Kidney tubule cell (primary cell): ENCODE results near the gene TM4SF4.
"Not testable (repeated sequence)": the region's sequence is repeated elsewhere in the genome, so short reads cannot be mapped to it uniquely, and the experiment has no call there.

ENCODE experiments used
- DNase-seq: peaks from one replicate; pipeline ENCODE4 v3.0.0-alpha.2; 2018; ENCODE audit warnings: low spot score

The TM4SF4 gene, protein sequence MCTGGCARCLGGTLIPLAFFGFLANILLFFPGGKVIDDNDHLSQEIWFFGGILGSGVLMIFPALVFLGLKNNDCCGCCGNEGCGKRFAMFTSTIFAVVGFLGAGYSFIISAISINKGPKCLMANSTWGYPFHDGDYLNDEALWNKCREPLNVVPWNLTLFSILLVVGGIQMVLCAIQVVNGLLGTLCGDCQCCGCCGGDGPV

GRCh38 chr3:149474250-149474817, at the start of gene TM4SF4:
Gene TM4SF4 (plus strand): TSS chr3:149474697. CDS start chr3:149474878, 181 bp downstream.
- DNase-seq, result peak; percentile 73

DNA sequence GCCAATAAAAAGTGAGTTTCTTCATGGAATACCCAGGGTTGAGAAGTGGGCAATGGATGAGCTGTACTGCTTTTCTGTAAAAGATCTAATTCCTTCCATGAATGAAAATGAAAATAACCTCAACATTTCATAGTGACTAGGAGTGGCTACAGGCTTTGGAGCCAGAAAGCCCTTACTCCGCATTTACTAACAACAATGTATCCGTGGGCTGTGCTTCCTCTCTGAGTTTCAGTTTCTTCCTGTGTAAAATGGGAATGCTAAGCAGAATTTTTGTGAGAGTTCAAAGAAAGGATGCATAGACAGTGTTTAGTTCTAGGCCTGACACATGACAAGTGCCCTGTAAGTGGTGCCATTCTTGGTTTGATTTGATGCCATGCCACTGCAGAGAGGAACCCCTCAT, 49.6 kb upstream of the TM4SF4 start:
- DNase-seq, result no peak

DNA sequence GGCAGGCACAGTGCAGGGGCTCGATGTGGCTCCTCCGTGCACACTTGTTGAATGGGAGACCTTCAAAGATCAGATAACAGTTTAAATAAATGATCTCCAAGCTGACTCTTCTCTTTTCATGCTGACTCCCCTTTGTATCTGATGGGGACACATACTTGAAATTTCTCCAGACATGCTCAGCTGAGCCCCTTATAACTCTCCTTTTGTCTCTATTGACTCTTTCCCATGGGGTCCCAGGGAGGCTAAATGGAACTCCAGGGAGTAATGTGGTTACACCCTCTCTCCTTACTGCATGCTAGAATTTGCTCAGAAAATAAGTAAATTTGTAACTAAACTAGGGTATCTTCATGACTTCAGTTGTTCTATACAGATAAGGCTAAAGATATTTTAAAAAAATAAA, 48.2 kb upstream of the TM4SF4 start:
- DNase-seq, result no peak

DNA sequence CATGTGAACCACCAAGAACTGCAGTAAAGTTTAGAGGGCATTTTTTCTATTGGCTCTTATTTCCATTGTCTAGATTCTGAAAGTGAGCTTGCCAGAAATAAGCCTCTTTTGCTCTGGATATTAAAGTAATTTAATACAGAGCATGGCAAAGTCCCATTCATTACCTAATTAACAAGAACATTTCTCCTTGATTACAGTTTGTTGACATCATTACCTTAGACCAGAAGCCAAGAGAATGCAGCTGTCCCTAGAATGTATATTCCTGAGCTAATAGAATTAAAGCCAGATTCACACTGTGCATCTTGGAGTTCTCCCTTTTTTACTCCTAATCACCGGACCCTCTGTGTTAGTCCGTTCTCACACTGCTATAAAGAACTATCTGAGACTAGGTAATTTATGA, 46.4 kb upstream of the TM4SF4 start:
- no peak for DNase-seq

DNA sequence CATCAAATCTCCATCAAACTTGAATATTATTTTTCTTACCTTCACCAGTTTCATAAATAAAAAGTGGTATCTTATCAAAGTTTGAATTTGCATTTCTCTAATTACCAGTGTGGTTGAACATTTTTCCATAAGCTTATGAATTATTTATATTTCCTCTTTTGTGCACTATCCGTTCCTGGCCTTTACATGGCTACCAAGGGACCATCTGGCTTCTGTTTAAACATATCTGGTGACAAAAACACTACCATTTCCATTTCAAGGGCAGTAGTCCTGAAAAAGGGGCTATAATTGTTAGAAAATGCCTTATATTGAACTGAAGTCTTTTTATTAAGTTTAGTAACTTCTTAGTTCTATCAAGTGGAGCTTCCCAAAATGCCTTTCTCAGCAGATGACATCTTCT, 44.3 kb upstream of the TM4SF4 start:
- DNase-seq, result no peak

DNA sequence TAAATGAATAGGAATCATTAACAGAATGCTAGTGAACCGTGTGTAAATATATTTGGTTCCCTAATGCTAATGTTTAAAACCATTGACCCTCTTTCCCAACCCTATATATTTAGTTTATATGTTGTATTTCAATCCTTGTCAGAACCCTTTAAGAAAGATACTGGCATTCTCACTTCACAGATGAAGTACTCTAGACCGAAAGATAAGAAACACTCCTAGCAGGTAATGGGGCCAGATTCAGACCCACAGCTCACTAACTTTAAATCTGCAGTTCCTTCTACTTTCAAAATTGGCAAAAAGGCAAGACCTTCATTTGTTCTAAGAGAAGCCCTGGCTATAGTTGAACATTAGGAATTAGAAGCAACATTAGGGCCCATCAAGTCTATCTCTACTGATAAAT, 42.3 kb upstream of the TM4SF4 start:
- no peak for DNase-seq

- peak; percentile 33 for DNase-seq
Observed at GRCh38 chr3:149435996-149436885, 38.3 kb upstream of the TM4SF4 start.

- DNase-seq, result no peak
Observed at GRCh38 chr3:149437286-149437685, 37.2 kb upstream of the TM4SF4 start.

- DNase-seq, result no peak
Observed at GRCh38 chr3:149437710-149438109, 36.8 kb upstream of the TM4SF4 start.

- no peak for DNase-seq
Observed at GRCh38 chr3:149438981-149439380, 35.5 kb upstream of the TM4SF4 start.

DNA sequence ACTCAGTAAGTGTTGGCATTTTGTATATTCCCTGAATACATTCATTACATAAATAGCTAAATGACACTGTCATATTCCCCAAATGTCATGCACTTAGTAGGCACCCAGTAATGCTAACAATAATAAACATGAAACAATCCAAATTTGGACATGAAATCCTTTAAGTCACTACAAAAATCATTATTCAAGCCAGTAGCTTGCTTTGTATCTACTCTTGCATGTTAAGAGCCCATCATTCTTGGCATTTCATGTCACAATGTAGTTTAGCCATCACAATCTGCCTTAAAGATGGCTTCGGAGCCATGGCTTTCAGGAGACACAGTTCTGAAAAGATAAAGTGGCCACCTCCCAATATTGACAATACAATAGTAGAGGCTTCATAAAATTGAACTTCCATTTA, 32.9 kb upstream of the TM4SF4 start:
- no peak for DNase-seq

GRCh38 chr3:149442043-149442442, 32.5 kb upstream of the TM4SF4 start:
- peak; percentile 47 for DNase-seq

GRCh38 chr3:149442851-149443544, 31.5 kb upstream of the TM4SF4 start:
- DNase-seq, result peak; percentile 80

GRCh38 chr3:149443545-149443912, 31.0 kb upstream of the TM4SF4 start:
- DNase-seq, result peak; percentile 79

GRCh38 chr3:149444867-149445266, 29.6 kb upstream of the TM4SF4 start:
- DNase-seq, result not testable (repeated sequence)

DNA sequence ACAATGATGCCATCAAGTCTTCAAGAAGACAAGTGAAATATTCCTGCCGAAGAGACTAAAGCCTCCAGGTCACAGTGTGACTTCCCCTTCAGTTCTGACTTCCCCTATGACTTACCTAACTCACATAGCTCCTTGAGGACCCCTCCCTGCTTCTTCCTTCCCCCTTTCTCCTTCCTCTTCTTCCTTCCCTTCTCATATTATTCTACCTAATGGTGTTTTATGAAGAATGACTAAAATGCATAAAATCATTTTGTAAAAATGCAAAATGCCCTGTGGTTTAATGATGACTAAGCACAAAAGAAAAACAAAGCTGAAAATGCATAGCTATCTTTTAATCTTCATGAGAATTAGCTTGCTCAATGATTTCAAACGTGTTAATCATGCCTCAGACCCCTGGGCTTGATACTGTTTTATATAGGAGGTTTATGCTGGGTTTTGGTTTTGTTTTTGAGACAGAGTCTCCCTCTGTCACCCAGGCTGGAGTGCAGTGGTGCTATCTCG, 26.1 kb upstream of the TM4SF4 start:
- peak; percentile 55 for DNase-seq

GRCh38 chr3:149449182-149449581, 25.3 kb upstream of the TM4SF4 start:
- DNase-seq, result no peak

- peak; percentile 30 for DNase-seq
Observed at GRCh38 chr3:149449799-149450198, 24.7 kb upstream of the TM4SF4 start.

DNA sequence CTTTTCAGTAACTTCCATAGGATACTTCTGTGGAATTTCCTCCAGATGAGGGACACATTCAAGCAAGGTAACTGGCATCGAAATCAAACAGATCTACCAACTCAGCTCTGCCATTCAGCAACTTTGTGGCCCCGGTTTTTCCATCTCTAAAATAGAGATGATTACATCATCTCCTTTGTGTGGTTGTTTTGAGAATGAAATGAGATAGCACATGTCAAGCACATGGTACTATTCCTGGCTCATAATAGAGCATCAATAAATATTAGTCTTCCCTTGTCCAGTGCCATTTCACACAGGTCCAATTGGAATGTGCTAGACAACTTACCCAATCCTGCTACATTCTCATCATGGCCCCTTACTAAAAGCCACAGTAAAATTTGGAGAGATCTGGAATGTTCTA, 24.2 kb upstream of the TM4SF4 start:
- no peak for DNase-seq

- DNase-seq, result no peak
Observed at GRCh38 chr3:149452036-149452435, 22.5 kb upstream of the TM4SF4 start.

DNA sequence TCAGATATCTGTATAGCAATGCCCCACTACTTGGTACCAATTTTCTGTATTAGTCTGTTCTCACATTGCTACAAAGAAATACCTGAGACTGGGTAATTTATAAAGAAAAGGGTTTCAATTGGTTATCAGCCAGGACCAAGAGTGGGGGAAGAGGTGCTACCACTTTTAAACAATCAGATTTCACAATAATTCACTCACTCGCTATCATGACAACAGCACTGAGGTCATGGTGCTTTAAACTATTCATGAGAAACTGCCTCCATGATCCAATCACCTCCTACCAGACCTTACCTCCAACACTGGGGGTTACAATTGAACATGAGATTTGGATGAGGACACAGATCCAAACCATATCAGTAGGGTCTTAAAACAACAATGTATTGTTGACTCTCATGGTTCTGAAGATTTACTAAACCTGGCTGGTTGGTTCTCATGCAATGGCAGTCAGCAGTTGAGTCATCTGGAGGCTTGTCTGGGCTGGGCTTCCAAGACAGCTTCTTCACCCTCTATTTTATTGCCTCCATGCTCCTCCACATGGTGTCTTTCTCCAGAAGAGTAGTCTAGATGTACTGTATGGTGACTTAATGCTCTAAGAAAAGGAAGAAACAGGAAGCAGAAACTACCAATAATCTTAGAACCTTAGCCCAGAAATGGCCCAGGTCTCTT, 21.2 kb upstream of the TM4SF4 start:
- DNase-seq, result no peak

- DNase-seq, result no peak
Observed at GRCh38 chr3:149454746-149455145, 19.8 kb upstream of the TM4SF4 start.
